SK-N-SH treated with all-trans-retinoic acid at 6 μM for 48 hours (cell line): ENCODE data around the gene HELLS.

Source experiments
- ATAC-seq: fragments of 200-7000 bp; cut with Tn5 transposase; 3 replicates; pipeline ENCODE4 v1.9.1; 2020; ENCODE audit warnings: mild to moderate bottlenecking, moderate library complexity
- BACH2 ChIP-seq: fragments of 250-450 bp; sonication (Bioruptor Pico); IDR thresholded peaks from 2 replicates; pipeline ENCODE4 v1.9.0; 2021; ENCODE audit warnings: mild to moderate bottlenecking, borderline replicate concordance
- CREB5 ChIP-seq: fragments of 250-450 bp; sonication (Bioruptor Pico); IDR thresholded peaks from 2 replicates; pipeline ENCODE4 v1.5.1; 2020; ENCODE audit warnings: low read depth, mild to moderate bottlenecking, moderate library complexity
- CSRNP3 ChIP-seq: fragments of 250-450 bp; sonication (Bioruptor Pico); IDR thresholded peaks from 2 replicates; pipeline ENCODE4 v1.5.1; 2021; ENCODE audit warnings: mild to moderate bottlenecking, moderate library complexity
- ESRRG ChIP-seq: fragments of 250-450 bp; sonication (Bioruptor Pico); IDR thresholded peaks from 2 replicates; pipeline ENCODE4 v1.6.1; 2021; ENCODE audit warnings: mild to moderate bottlenecking
- GLIS3 ChIP-seq: fragments of 250-450 bp; sonication (Bioruptor Pico); IDR thresholded peaks from 2 replicates; pipeline ENCODE4 v1.5.0; 2020; ENCODE audit warnings: mild to moderate bottlenecking, moderate library complexity
- ISL1 ChIP-seq: fragments of 250-450 bp; sonication (Bioruptor Pico); IDR thresholded peaks from 2 replicates; pipeline ENCODE4 v2.1.2; 2022; ENCODE audit warnings: mild to moderate bottlenecking, moderate library complexity
- OSR1 ChIP-seq: fragments of 250-450 bp; sonication (Bioruptor Pico); IDR thresholded peaks from 2 replicates; pipeline ENCODE4 v1.8.0; 2022; ENCODE audit warnings: moderate library complexity, mild to moderate bottlenecking, inconsistent platforms
- PATZ1 ChIP-seq: fragments of 250-450 bp; sonication (Bioruptor Pico); IDR thresholded peaks from 2 replicates; pipeline ENCODE4 v1.8.0; 2020; ENCODE audit warnings: mild to moderate bottlenecking, moderate library complexity, borderline replicate concordance
- POU6F1 ChIP-seq: fragments of 250-450 bp; sonication (Bioruptor Pico); IDR thresholded peaks from 2 replicates; pipeline ENCODE4 v1.8.0; 2021; ENCODE audit warnings: low read depth, mild to moderate bottlenecking, moderate library complexity, borderline replicate concordance
- PPARA ChIP-seq: fragments of 250-450 bp; sonication (Bioruptor Pico); IDR thresholded peaks from 2 replicates; pipeline ENCODE4 v1.5.0; 2020; ENCODE audit warnings: mild to moderate bottlenecking, borderline replicate concordance
- RARB ChIP-seq: fragments of 250-450 bp; sonication (Bioruptor Pico); IDR thresholded peaks from 2 replicates; pipeline ENCODE4 v1.8.0; 2021; ENCODE audit warnings: mild to moderate bottlenecking, moderate library complexity
- TCF4 ChIP-seq: fragments of 250-450 bp; sonication (Bioruptor Pico); IDR thresholded peaks from 2 replicates; pipeline ENCODE4 v1.8.0; 2021; ENCODE audit warnings: mild to moderate bottlenecking, moderate library complexity, borderline replicate concordance
- TOX ChIP-seq: fragments of 250-450 bp; sonication (Bioruptor Pico); IDR thresholded peaks from 2 replicates; pipeline ENCODE4 v1.8.0; 2021; ENCODE audit warnings: mild to moderate bottlenecking, moderate library complexity, borderline replicate concordance
- TSHZ2 ChIP-seq: fragments of 250-450 bp; sonication (Bioruptor Pico); IDR thresholded peaks from 2 replicates; pipeline ENCODE4 v1.5.0; 2020; ENCODE audit warnings: mild to moderate bottlenecking, moderate library complexity
- ZC3H10 ChIP-seq: fragments of 250-450 bp; sonication (Bioruptor Pico); IDR thresholded peaks from 2 replicates; pipeline ENCODE4 v1.5.1; 2021; ENCODE audit warnings: mild to moderate bottlenecking, moderate library complexity
- ZFP3 ChIP-seq: fragments of 250-450 bp; sonication (Bioruptor Pico); IDR thresholded peaks from 2 replicates; pipeline ENCODE4 v1.5.0; 2020; ENCODE audit warnings: mild to moderate bottlenecking, moderate library complexity
- ZNF565 ChIP-seq: fragments of 450-650 bp; formaldehyde crosslinking; conservative IDR thresholded peaks from 2 replicates; pipeline ENCODE4 v1.5.0; 2020; ENCODE audit warnings: low read depth, mild to moderate bottlenecking, moderate library complexity
- ZNF70 ChIP-seq: fragments of 450-650 bp; formaldehyde crosslinking; IDR thresholded peaks from 2 replicates; pipeline ENCODE4 v1.5.0; 2020; ENCODE audit warnings: mild to moderate bottlenecking, moderate library complexity
- ZNF8 ChIP-seq: fragments of 450-650 bp; formaldehyde crosslinking; IDR thresholded peaks from 2 replicates; pipeline ENCODE4 v1.5.0; 2020; ENCODE audit warnings: mild to moderate bottlenecking, moderate library complexity

HELLS gene

GRCh38 chr10:94623572-94623971 is 78.0 kb downstream of the HELLS start:
- TF ChIP-seq PPARA (no peak), CREB5 (no peak), OSR1 (CRISPR knock-in tag) (no peak), CSRNP3 (CRISPR knock-in tag) (no peak), ZC3H10 (CRISPR knock-in tag) (no peak), ZNF8 (CRISPR knock-in tag) (no peak), POU6F1 (CRISPR knock-in tag) (no peak), GLIS3 (CRISPR knock-in tag) (no peak)
- ATAC-seq, result no peak

DNA sequence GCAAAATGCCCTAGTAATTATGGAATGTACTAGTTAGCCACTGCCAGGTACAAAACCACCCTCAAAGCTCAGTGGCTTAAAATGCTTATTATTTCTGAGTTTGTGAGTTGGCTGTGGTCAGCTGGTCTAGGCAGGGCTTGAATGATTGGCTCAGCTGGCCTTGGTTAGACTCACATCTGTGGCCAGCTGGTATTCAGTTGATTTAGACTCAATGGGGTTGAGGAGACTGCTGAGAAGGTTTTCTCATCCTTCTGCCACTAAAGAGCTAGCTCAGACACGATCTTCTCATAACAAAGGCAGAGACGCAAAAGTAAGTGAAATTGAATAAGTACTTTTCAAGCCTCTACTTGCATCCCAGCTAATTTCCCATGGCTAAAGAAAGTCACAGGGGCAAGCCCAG is 80.9 kb downstream of the HELLS start:
- ATAC-seq, result no peak
- TF ChIP-seq BACH2 (CRISPR knock-in tag), result no peak
- no peak for TF ChIP-seq POU6F1 (CRISPR knock-in tag)
- TF ChIP-seq OSR1 (CRISPR knock-in tag), result no peak
- TF ChIP-seq ZNF8 (CRISPR knock-in tag), result no peak
- TF ChIP-seq TOX (CRISPR knock-in tag), result no peak
- no peak for TF ChIP-seq TCF4 (CRISPR knock-in tag)
- no peak for TF ChIP-seq ESRRG (CRISPR knock-in tag)
- no peak for TF ChIP-seq PPARA
- TF ChIP-seq ZNF565 (CRISPR knock-in tag), result no peak
- no peak for TF ChIP-seq PATZ1 (CRISPR knock-in tag)
- TF ChIP-seq RARB (CRISPR knock-in tag), result no peak
- no peak for TF ChIP-seq ZFP3 (CRISPR knock-in tag)
- TF ChIP-seq GLIS3 (CRISPR knock-in tag), result no peak

- TF ChIP-seq CREB5 (no peak), TOX (CRISPR knock-in tag) (no peak), TSHZ2 (no peak), ZNF70 (CRISPR knock-in tag) (no peak), ISL1 (CRISPR knock-in tag) (no peak)
- ATAC-seq, result no peak
Observed at GRCh38 chr10:94627511-94627910, 81.9 kb downstream of the HELLS start.
